ENCODE results near the gene FXYD4.

The FXYD4 gene

DNA sequence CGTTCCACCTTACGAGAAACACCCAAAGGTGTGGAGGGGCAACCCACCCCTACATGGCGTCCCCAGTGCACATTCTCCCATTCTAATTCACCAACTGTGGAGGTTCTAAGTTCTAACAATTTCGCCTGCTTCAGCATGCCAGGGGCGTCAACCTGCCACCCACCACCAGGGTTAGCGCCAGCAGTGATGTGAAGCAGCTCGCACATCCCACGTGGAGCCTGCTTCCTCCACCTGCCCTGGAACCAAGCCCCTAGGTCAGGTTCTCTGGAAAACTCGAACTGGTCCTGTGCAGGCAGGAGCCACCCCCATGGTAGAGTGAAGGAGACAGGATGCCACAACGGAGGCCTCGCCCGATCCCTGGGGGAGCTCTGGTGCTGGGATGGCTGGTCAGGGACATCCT is 33.3 kb upstream of the FXYD4 start:
- no peak for DNase-seq (ENCODE audit: low read depth in 1 of 2, low spot score in 1 of 2)
- no peak overlapping the region for H3K27ac ChIP-seq (replicated peaks)
- no peak overlapping the region for H3K4me3 ChIP-seq (replicated peaks; ENCODE audit: insufficient read depth, low read length)
- TF ChIP-seq, protein P1, sequence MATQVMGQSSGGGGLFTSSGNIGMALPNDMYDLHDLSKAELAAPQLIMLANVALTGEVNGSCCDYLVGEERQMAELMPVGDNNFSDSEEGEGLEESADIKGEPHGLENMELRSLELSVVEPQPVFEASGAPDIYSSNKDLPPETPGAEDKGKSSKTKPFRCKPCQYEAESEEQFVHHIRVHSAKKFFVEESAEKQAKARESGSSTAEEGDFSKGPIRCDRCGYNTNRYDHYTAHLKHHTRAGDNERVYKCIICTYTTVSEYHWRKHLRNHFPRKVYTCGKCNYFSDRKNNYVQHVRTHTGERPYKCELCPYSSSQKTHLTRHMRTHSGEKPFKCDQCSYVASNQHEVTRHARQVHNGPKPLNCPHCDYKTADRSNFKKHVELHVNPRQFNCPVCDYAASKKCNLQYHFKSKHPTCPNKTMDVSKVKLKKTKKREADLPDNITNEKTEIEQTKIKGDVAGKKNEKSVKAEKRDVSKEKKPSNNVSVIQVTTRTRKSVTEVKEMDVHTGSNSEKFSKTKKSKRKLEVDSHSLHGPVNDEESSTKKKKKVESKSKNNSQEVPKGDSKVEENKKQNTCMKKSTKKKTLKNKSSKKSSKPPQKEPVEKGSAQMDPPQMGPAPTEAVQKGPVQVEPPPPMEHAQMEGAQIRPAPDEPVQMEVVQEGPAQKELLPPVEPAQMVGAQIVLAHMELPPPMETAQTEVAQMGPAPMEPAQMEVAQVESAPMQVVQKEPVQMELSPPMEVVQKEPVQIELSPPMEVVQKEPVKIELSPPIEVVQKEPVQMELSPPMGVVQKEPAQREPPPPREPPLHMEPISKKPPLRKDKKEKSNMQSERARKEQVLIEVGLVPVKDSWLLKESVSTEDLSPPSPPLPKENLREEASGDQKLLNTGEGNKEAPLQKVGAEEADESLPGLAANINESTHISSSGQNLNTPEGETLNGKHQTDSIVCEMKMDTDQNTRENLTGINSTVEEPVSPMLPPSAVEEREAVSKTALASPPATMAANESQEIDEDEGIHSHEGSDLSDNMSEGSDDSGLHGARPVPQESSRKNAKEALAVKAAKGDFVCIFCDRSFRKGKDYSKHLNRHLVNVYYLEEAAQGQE (IDR thresholded peaks at IDR 0.05; ENCODE audit: insufficient replicate concordance, low read depth) = no peak
- TF ChIP-seq, protein P2, sequence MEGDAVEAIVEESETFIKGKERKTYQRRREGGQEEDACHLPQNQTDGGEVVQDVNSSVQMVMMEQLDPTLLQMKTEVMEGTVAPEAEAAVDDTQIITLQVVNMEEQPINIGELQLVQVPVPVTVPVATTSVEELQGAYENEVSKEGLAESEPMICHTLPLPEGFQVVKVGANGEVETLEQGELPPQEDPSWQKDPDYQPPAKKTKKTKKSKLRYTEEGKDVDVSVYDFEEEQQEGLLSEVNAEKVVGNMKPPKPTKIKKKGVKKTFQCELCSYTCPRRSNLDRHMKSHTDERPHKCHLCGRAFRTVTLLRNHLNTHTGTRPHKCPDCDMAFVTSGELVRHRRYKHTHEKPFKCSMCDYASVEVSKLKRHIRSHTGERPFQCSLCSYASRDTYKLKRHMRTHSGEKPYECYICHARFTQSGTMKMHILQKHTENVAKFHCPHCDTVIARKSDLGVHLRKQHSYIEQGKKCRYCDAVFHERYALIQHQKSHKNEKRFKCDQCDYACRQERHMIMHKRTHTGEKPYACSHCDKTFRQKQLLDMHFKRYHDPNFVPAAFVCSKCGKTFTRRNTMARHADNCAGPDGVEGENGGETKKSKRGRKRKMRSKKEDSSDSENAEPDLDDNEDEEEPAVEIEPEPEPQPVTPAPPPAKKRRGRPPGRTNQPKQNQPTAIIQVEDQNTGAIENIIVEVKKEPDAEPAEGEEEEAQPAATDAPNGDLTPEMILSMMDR (IDR thresholded peaks at IDR 0.05; ENCODE audit: insufficient read depth, low read length) = no peak
- TF ChIP-seq SPI1 (IDR thresholded peaks at IDR 0.05; ENCODE audit: borderline replicate concordance, low read depth) = no peak
- no peaks in the 10 kb centered on the region for H3K27me3 ChIP-seq (ENCODE audit: insufficient read depth, poor library complexity, severe bottlenecking)

DNA sequence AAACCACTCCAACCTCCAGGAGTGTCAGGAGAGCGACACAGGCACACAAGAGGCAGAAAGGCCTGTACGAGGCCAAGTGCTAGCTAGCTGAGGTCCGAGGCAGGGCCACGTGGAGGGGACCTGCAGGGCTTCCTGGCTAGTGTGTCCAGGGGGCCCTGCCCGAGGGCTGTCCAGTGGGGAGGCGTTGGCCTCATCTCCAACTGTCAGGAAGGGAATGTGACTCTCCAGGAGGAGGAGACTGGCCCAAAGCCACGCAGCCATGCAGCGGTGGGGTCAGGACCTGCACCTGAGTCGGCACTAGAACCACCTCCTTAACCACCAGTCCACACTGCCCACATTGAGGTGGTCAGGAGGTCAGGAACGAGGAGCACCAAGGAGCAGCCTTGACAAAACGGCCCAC is 32.3 kb upstream of the FXYD4 start:
- TF ChIP-seq, protein P1 (IDR thresholded peaks at IDR 0.05; ENCODE audit: insufficient replicate concordance, low read depth) = no peak
- TF ChIP-seq SPI1 (IDR thresholded peaks at IDR 0.05; ENCODE audit: borderline replicate concordance, low read depth) (no peak), POLR2AphosphoS5 (IDR thresholded peaks at IDR 0.05; ENCODE audit: low read depth) (no peak), GABPA (IDR thresholded peaks at IDR 0.05; ENCODE audit: low read depth) (no peak)
- TF ChIP-seq, protein P2 (IDR thresholded peaks at IDR 0.05; ENCODE audit: insufficient read depth, low read length) = no peak
- Histone ChIP-seq H3K27me3 (ENCODE audit: insufficient read depth, poor library complexity, severe bottlenecking) (no peaks in the 10 kb centered on the region), H3K27ac (replicated peaks) (no peak overlapping the region), H3K4me3 (replicated peaks; ENCODE audit: insufficient read depth, low read length) (no peak overlapping the region)
- DNase-seq (ENCODE audit: low read depth in 1 of 2, low spot score in 1 of 2) = no peak

DNA sequence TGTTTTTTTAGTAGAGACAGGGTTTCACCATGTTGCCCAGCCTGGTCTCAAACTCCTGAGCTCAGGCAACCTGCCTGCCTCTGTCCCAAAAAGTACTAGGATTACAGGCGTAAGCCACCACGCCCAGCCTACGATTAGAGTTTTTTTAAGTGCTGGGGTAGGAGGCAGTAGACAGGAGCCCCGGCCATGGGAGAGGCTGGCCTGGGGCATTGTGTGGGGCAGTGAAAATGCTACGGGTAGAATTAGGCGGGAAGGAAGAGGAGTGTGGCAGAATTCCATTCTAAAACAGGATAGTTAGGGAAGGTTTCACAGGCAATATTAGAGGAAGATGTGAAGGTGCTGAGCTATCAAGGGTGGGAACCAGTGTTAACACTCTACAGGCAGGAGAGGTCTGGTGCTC is 31.3 kb upstream of the FXYD4 start:
- no peak for DNase-seq (ENCODE audit: low read depth in 1 of 2, low spot score in 1 of 2)
- Histone ChIP-seq H3K27me3 (ENCODE audit: insufficient read depth, poor library complexity, severe bottlenecking) (no peaks in the 10 kb centered on the region), H3K4me3 (replicated peaks; ENCODE audit: insufficient read depth, low read length) (no peak overlapping the region), H3K27ac (replicated peaks) (no peak overlapping the region)
- TF ChIP-seq GABPA (IDR thresholded peaks at IDR 0.05; ENCODE audit: low read depth) (no peak), POLR2AphosphoS5 (IDR thresholded peaks at IDR 0.05; ENCODE audit: low read depth) (no peak), SPI1 (IDR thresholded peaks at IDR 0.05; ENCODE audit: borderline replicate concordance, low read depth) (no peak)
- TF ChIP-seq, protein P1 (IDR thresholded peaks at IDR 0.05; ENCODE audit: insufficient replicate concordance, low read depth) = no peak
- TF ChIP-seq, protein P2 (IDR thresholded peaks at IDR 0.05; ENCODE audit: insufficient read depth, low read length) = no peak
